NOMO-1 (cell line): ENCODE measurements around the gene IFIT2.
A peak's percentile ranks its signal among the peaks of the same experiment; 100 is the strongest.
"Not testable (repeated sequence)": the region's sequence is repeated elsewhere in the genome, so short reads cannot be mapped to it uniquely, and the experiment has no call there.

Experiments
- DNase-seq, 2 experiments: peaks; one replicate each; lab custom pipeline; 2025; ENCODE audit not compliant: unreplicated experiment in 2 of 2; lab: John Stamatoyannopoulos, UW

The IFIT2 gene, protein sequence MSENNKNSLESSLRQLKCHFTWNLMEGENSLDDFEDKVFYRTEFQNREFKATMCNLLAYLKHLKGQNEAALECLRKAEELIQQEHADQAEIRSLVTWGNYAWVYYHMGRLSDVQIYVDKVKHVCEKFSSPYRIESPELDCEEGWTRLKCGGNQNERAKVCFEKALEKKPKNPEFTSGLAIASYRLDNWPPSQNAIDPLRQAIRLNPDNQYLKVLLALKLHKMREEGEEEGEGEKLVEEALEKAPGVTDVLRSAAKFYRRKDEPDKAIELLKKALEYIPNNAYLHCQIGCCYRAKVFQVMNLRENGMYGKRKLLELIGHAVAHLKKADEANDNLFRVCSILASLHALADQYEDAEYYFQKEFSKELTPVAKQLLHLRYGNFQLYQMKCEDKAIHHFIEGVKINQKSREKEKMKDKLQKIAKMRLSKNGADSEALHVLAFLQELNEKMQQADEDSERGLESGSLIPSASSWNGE

DNA sequence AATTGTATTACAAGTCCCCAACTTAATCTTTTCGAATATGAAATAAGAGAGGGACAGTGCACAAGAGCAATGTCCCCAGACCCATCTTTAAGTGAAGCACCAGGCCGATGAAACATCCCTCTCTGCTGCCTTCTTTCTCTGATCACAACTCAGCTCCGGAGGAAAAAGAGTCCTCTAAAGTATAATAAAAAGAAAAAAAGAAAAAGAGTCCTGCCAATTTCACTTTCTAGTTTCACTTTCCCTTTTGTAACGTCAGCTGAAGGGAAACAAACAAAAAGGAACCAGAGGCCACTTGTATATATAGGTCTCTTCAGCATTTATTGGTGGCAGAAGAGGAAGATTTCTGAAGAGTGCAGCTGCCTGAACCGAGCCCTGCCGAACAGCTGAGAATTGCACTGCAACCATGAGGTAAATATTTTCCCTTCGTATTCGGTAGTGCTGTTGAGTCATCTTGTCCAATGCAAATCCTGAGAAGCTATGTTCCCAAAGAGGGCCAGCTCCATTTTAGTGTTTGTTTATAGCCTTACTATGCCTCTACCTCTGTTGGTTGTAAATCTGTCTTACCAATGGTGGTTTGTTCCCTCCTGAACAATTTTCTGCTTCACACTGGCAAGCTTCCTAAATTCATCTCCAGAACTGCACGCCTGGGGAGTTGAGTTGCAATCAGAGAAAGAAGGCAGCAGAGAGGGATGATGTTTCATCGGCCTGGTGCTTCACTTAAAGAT, at the start of gene IFIT2:
TSS of gene IFIT2 (plus strand) at position 326 of the 725 bp plus-strand sequence. CDS start at position 404, 78 bp downstream.
- DNase-seq = peak; percentile 60 to 85

DNA sequence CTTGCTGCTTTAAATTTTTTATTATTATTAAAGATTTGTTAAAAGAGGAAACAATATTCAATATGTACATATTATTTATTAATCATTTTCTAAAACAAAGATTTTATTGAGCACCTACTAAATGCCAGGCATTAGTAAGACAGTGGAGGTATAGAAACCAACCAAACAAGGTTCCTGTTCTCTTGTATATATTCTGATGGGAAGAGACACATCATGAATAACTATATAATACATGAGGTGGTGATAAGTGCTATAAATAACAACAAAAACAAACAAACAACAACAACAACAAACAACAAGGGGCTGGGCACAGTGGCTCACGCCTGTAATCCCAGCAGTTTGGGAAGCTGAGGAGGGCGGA, 49.6 kb upstream of the IFIT2 start:
- DNase-seq = no peak

GRCh38 chr10:89255091-89255579, 46.7 kb upstream of the IFIT2 start:
- DNase-seq = not testable (repeated sequence)

DNA sequence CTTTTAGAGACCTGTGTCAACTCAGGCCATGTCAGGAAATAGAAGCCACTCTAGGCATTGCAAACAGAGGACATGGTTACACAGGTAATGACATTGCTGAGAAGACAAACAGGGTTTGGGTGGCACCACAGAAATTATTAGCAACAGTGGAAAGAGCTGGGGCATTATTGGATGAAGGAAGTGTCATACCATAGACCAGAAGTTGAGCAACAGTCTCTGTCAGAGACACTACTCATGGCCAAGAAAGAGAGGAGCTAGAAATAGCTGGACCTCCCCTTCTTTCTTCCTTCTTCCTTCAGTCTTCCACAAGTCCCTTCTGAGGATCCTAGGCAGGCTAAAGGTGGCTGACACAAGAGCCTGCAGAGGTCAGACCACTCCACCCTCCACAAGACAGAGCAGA, 46.1 kb upstream of the IFIT2 start:
- DNase-seq = peak; percentile 41 to 66

GRCh38 chr10:89256340-89256739, 45.5 kb upstream of the IFIT2 start:
- peak in 1 of 2 experiments; percentile 84 for DNase-seq

DNA sequence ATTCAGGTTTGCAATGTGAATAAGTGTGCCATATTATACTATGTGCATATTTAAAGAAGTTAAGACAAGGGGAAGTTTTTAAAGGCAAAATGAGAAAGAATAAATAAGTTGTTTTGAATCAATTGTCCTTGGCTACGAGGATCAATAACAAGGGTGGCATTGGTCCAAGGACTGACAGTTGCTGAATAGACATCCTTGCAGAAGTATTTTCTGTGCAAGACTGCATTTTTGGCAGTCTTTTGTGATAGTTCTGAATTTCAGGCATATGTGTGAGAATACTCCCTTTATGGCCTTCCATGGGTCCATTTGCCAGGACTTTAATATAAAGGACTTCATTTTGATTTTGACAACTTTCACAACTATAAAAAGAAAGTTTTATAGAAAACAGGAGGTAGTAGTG, 44.9 kb upstream of the IFIT2 start:
- no peak for DNase-seq

DNA sequence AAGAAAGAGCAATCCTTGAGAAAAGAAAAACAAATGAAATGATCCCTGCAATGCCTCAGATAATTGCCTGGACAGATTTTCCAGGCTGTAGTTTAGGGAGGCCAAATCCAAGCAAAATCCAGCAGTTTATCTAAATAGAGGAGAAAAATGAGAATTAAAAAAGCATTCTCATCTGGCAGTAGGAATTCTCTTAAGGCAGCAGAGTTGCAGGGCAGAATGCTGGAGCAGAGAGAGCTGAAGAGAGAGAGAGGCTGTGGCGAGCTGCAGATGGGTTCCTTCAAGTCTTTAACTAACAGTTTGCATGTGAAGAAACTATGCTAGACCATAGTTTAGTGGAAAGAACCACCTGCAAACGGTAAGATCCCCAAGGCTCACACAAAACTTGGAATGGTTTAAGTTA, 44.3 kb upstream of the IFIT2 start:
- DNase-seq = no peak

- DNase-seq = peak in 1 of 2 experiments; percentile 63
Observed at GRCh38 chr10:89258881-89259280, 43.0 kb upstream of the IFIT2 start.

- DNase-seq = no peak
Observed at GRCh38 chr10:89262086-89263051, 39.5 kb upstream of the IFIT2 start.

GRCh38 chr10:89263091-89263490, 38.8 kb upstream of the IFIT2 start:
- DNase-seq = no peak

GRCh38 chr10:89263531-89263930, 38.3 kb upstream of the IFIT2 start:
- DNase-seq = no peak

- no peak for DNase-seq
Observed at GRCh38 chr10:89266721-89267453, 35.0 kb upstream of the IFIT2 start.

DNA sequence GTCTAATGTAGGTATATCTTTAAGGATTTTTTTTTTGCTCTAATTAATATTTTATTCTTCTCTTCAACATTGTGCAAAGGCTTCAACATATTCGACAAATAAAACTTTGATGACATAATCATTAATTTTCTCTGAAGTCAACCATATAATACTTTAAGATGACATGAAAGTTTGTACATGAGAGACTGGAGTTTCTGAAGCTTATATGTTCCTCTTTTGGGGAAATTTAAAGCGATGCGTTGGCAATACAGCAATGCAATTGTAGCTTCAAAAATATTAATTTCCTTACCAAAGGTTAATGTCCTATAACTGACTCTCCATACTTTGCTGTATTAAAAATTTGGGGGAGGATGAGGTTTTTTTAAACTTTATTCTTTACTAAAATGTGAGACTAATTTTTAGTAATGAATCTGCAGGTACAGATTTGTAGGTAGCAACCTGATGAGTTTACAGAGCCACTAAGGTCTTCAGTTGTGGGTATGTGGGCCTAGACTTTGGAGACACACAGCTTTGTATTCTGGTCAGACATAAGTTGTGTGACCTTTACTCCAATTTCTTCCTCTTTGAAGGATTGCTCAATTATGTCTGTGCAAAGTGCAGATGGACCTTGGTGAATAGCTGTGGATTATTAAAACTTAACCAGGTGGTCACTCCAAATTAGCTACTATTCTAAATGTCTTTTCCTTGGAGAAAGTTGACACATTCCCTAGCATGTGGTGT, 32.3 kb upstream of the IFIT2 start:
- no peak for DNase-seq

DNA sequence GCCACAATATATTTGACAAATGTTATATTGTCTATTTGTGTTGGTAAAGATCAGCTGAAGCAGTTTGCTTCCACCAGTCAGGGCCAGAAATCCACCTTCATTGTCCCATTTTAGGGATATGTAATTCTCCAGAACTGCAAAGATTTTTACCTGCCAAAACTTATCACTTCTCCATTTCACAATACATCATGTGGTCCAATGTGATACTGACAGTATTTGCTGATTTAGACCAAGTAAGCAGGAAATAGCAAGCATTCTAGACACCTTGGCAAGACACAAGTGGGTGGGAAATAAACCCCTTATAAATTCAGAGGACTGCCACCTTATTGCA, 31.7 kb upstream of the IFIT2 start:
- DNase-seq = no peak

DNA sequence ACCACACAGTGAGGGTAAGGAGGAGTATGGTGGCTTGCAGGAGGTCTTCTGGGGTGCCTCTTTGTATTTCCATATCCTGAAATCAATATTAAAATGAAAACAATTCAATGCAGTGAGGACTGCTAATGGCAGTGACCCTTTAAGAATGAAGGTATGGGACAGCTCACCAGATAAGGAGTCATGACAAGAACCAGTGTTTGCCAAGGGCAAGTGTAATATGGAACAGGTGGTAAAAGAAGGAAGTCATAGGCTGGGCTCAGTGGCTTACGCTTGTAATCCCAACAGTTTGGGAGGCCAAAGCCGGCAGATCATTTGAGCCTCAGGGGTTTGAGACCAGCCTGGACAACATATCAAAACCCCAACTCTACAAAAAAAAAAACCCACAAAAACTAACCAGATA, 30.3 kb upstream of the IFIT2 start:
- no peak for DNase-seq

GRCh38 chr10:89273680-89274079, 28.2 kb upstream of the IFIT2 start:
- no peak for DNase-seq

DNA sequence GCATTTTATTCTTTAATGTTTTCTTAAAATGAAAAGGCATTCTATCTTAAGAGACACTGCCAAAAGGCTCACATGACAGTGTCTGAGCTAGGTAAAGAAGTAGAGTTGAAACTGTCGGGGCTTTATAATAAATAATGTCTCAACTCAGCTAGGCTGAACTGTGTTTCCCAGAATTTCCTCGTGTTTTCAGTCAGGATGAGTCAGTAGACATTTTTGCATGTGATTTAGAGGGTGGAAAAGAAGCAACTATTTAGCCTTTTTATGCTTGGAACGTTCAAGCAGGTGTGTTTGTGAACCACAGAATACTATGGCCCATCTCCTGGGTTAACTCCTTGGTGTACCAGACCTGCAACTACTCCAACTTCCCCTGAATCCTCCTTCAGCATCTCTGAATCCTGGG, 26.9 kb upstream of the IFIT2 start:
- DNase-seq = no peak

DNA sequence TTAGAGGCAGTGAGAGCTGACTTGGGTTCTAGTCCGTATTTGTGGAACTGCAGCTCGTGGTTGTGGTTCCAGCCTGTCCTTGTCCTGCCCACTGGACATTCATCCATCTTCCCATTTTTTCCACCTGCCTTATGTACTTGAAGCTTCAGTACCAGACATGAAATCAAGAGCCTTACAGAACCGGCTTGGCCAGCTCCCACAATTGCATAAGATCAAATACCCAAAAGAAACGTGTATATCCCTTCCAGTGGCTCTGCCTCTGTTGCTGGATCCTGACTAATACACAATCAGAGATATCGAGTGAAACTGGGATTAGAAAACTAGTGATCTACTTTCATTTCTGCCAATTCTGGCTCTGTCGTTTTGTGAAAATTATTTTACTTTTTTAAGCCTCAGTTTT, 26.5 kb upstream of the IFIT2 start:
- DNase-seq = no peak

- DNase-seq = no peak
Observed at GRCh38 chr10:89278034-89278535, 23.8 kb upstream of the IFIT2 start.
